Heart left ventricle (tissue), 16 donors: ENCODE results near the gene SERPINB6. TPM values are rescaled to one million over a fixed set of nuclear protein-coding genes. Genes with fewer than 3 reads are reported as not detected.

Experiments
- ATAC-seq, 4 donors: fragments of 200-7000 bp; cut with Tn5 transposase; one replicate each; pipeline ENCODE4 v1.9.1; 2020 to 2022; ENCODE audit warnings: moderate library complexity in 4 of 4, mild to moderate bottlenecking in 3 of 4, moderate number of reproducible peaks in 1 of 4
- DNase-seq, 5 donors: peaks; one replicate each; pipeline ENCODE4 v3.0.0-alpha.2; 2020
- H3K27ac ChIP-seq, 12 donors: fragments of 200-600 bp; sonication (generic) in 4 of 12; one replicate each; pipeline versions ENCODE4 v1.5.0 to v1.8.0; 2016 to 2022; ENCODE audit warnings: mild to moderate bottlenecking in 2 of 12
- H3K27me3 ChIP-seq, 9 donors: fragments of 200-600 bp; sonication (generic) in 2 of 9; one replicate each; pipeline versions ENCODE4 v1.5.1 to v1.8.0; 2016 to 2022; ENCODE audit warnings: mild to moderate bottlenecking in 3 of 9
- H3K36me3 ChIP-seq, 9 donors: fragments of 200-600 bp; sonication (generic) in 2 of 9; one replicate each; pipeline versions ENCODE4 v1.5.0 to v1.8.0; 2018 to 2022; ENCODE audit warnings: mild to moderate bottlenecking in 2 of 9
- H3K4me1 ChIP-seq, 12 donors: fragments of 200-600 bp; sonication (generic) in 4 of 12; one replicate each; pipeline versions ENCODE4 v1.5.0 to v1.8.0; 2016 to 2022; ENCODE audit warnings: mild to moderate bottlenecking in 3 of 12
- H3K4me3 ChIP-seq, 12 donors: fragments of 200-600 bp; sonication (generic) in 4 of 12; one replicate each; pipeline versions ENCODE4 v1.5.0 to v1.8.0; 2017 to 2022; ENCODE audit warnings: mild to moderate bottlenecking in 9 of 12, moderate library complexity in 4 of 12
- H3K9me3 ChIP-seq, 12 donors: fragments of 200-600 bp; sonication (generic) in 4 of 12; one replicate each; pipeline versions ENCODE4 v1.5.0 to v1.8.0; 2016 to 2022; ENCODE audit warnings: mild to moderate bottlenecking in 1 of 12
- POLR2A ChIP-seq, 2 donors: fragments of 450-650 bp; IDR thresholded peaks; one replicate each; pipeline ENCODE4 v1.6.1; 2017; ENCODE audit warnings: antibody characterized with exemption in 2 of 2, mild to moderate bottlenecking in 2 of 2, moderate library complexity in 2 of 2
- WGBS, 4 donors: extraction: QIAGEN DNeasy Blood & Tissue Kit in 2 of 4; methylation state at CpG; one replicate each; pipeline versions ENCODE4 v1.1.5 to v1.1.7; 2013 to 2018; 5-methylcytosine and 5-hydroxymethylcytosine counted together
- intact Hi-C, 10 donors: fragments of 100-400 bp; cut with DNase I; formaldehyde crosslinking; loops; one replicate each; pipeline versions ENCODE4 v1.11.1 to v1.14.2; 2022
- polyA plus RNA-seq, 2 donors: library from polyadenylated mRNA; stranded (reverse); fragments of 200-250 nt; gene quantifications; one replicate each; pipeline ENCODE4 v1.2.3, GENCODE V29; 2013
- total RNA-seq, 9 donors: library from RNA; depleted of rRNA in 2 of 9; stranded (reverse); fragments of >200 nt in 2 of 9; fragmentation: NEBNext Ultra II Directional in 3 of 9; extraction: Animal tissue kit (Norgen Biotek cat#: 25700) in 3 of 9; gene quantifications; one replicate each; pipeline versions ENCODE4 v1.1.0 to v1.2.4, GENCODE V29; 2016 to 2023
- TF ChIP-seq, protein P1 (sequence below), 12 donors: fragments of 200-600 bp; sonication (generic) in 4 of 12; IDR thresholded peaks; one replicate each; pipeline versions ENCODE4 v1.5.0 to v1.8.0; 2018 to 2022; ENCODE audit warnings: antibody characterized with exemption in 12 of 12, mild to moderate bottlenecking in 5 of 12
- donor health status: ischemic (EF 13 %, LVEDD 7.1; RV severe dilation, severe dysfunction).
- donor health status: healthy with polysubstance abuse.
- donor health status: DM: no; HTN: yes; CAD: no.
- donor health status: DM: no; HTN: no; CAD: no.
- donor health status: ischemic (EF 25% LVEDD 6.9; RV normal size, moderate dysfunction).
- donor health status: ischemic (EF 25% LVEDD 5.7; RV mildly dilated, moderate dysfunction).
- donor health status: healthy.
- donor health status: DM: yes; HTN: yes; CAD: no.
- donor health status: ischemic (EF 35%, LVEDD 5.7; RV mildly dilated, moderate dysfunction).
- donor health status: nonischemic (EF 11% LVEDD 7.7; RV severe dilation, severe dysfunction).
- donor health status: DM: yes; HTN: yes; CAD: no.
- donor health status: PGD.
- donor health status: ischemic (EF 29% LVEDD 5.4; RV normal size, mild dysfunction).
- donor health status: nonischemic (EF 23%, LVEDD 6.1; RV moderate dilation, normal function).

The SERPINB6 gene
- total and polyA plus RNA-seq, 11 donors, result 146 to 246 (median 186) TPM

DNA sequence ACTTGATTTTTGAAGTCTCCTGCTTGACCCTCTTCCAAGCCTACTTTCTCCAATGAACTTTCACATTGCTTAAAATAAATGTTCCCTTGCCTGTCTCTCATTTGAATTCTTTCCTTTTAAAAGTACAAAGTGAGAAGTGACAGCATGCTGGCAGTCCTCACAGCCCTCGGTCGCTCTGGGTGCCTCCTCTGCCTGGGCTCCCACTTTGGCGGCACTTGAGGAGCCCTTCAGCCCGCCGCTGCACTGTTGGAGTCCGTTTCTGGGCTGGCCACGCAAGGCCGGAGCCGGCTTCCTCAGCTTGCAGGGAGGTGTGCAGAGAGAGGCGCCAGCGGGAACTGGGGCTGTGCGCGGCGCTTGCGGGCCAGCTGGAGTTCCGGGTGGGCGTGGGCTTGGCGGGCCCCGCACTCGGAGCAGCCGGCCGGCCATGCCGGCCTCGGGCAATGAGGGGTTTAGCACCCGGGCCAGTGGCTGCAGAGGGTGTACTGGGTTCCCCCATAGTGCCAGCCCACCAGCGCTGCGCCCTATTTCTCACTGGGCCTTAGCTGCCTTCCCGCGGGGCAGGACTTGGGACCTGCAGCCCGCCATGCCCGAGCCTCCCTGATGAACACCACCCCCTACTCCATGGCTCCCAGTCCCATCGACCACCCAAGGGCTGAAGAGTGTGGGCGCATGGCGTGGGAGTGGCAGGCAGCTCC is 31.9 kb downstream of the SERPINB6 start:
- Histone ChIP-seq H3K4me3 (no peak overlapping the region), H3K27ac (peak overlapping the region in 11 of 12 donors; percentile 55 to 80 (median 68)), H3K9me3 (no peaks in the 10 kb centered on the region), H3K36me3 (no peaks in the 10 kb centered on the region), H3K27me3 (no peaks in the 10 kb centered on the region), H3K4me1 (peaks cover 0 to 34% (median 17%) of the 10 kb centered on the region in 12 donors)
- intact Hi-C loops, result loop anchor here in 6 of 10 donors (5.0 to 10.0 kb wide), 2 partner anchors 45 to 48 kb away; no protein-coding TSS in a partner anchor
- ATAC-seq (peak; percentile 47 to 68 (median 61)), DNase-seq (peak in 3 of 5 donors; percentile 76 to 77 (median 76))
- TF ChIP-seq, protein P1, sequence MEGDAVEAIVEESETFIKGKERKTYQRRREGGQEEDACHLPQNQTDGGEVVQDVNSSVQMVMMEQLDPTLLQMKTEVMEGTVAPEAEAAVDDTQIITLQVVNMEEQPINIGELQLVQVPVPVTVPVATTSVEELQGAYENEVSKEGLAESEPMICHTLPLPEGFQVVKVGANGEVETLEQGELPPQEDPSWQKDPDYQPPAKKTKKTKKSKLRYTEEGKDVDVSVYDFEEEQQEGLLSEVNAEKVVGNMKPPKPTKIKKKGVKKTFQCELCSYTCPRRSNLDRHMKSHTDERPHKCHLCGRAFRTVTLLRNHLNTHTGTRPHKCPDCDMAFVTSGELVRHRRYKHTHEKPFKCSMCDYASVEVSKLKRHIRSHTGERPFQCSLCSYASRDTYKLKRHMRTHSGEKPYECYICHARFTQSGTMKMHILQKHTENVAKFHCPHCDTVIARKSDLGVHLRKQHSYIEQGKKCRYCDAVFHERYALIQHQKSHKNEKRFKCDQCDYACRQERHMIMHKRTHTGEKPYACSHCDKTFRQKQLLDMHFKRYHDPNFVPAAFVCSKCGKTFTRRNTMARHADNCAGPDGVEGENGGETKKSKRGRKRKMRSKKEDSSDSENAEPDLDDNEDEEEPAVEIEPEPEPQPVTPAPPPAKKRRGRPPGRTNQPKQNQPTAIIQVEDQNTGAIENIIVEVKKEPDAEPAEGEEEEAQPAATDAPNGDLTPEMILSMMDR (IDR thresholded peaks at IDR 0.05), result no peak
- no peak for TF ChIP-seq POLR2A (IDR thresholded peaks at IDR 0.05)
- 71 to 86% (median 83%) methylated on average over 24 to 34 of the region's 34 CpGs for WGBS, 4 donors

DNA sequence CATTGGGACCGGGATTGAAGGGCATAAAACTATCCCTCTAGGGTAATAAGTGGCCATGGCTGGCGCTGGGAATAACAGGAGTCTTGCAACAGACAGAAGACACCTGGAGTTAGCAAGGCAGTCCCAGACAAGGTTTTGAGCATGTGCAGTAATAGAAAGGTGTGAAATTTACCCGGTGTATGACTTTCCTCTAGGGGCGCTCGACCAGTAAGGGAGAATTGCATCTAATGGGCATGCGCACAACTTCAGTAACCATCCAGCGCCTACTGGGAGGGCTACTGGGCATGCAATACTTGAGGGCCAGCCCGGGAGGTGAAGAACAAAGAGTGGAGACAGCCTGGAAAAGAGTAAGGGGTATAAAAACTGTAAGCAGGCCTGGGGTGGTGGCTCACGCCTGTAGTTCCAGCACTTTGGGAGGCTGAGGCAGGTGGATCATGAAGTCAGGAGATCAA is 32.7 kb downstream of the SERPINB6 start:
- 81 to 84% (median 83%) methylated on average over 9 of the region's 9 CpGs for WGBS, 4 donors
- Histone ChIP-seq H3K36me3 (no peaks in the 10 kb centered on the region), H3K9me3 (no peaks in the 10 kb centered on the region), H3K27ac (peak overlapping the region in 11 of 12 donors; percentile 35 to 80 (median 68)), H3K4me1 (peaks cover 0 to 30% (median 13%) of the 10 kb centered on the region in 12 donors), H3K4me3 (no peak overlapping the region), H3K27me3 (no peaks in the 10 kb centered on the region)
- no peak for DNase-seq
- ATAC-seq, result peak in 1 of 4 donors; percentile 2
- TF ChIP-seq POLR2A (IDR thresholded peaks at IDR 0.05), result no peak
- TF ChIP-seq, protein P1 (IDR thresholded peaks at IDR 0.05), result peak in 1 of 12 donors; percentile 7
- intact Hi-C loops, result loop anchor here in 6 of 10 donors (5.0 to 10.0 kb wide), 2 partner anchors 46 to 49 kb away; no protein-coding TSS in a partner anchor

DNA sequence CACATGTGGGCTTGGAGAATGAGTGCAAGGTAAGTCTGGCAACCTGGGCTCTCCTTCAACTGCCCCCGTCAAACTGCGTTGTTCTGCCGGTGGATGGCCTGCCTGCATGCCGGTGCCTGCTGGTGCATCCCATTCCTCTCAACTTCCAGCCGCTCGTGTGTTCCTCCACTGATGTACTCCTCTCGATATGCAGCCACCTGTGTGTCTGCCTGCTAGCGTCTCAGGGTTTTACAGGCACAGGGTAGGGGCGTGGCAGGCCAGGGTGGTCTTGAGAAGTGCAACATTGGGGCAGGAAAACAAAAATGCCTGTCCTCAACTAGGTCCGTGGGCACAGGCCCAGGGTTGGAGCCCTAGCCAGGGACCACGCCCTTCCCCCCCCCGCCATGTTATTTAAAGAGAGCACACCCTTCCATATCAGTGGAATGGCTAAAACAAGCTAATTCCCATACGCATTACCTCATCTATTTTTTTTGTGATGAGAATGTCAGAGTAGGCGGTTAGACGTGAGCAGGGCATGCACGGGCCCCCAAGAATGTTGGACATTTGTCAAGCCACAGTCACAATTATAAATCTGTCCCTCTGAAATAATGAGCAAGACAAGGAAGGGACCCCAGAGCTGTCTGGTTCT is 33.2 kb downstream of the SERPINB6 start:
- TF ChIP-seq POLR2A (IDR thresholded peaks at IDR 0.05), result no peak
- TF ChIP-seq, protein P1 (IDR thresholded peaks at IDR 0.05), result no peak
- Histone ChIP-seq H3K4me1 (peaks cover 0 to 25% (median 9%) of the 10 kb centered on the region in 12 donors), H3K4me3 (no peak overlapping the region), H3K36me3 (no peaks in the 10 kb centered on the region), H3K27ac (peak overlapping the region in 10 of 12 donors; percentile 35 to 80 (median 72)), H3K27me3 (no peaks in the 10 kb centered on the region), H3K9me3 (no peaks in the 10 kb centered on the region)
- intact Hi-C loops, result loop anchor here in 6 of 10 donors (5.0 to 10.0 kb wide), 2 partner anchors 47 to 49 kb away; no protein-coding TSS in a partner anchor
- peak in 1 of 5 donors; percentile 40 for DNase-seq
- WGBS, 4 donors, result 57 to 68% (median 61%) methylated on average over 16 of the region's 16 CpGs
- ATAC-seq, result peak; percentile 15 to 71 (median 54)

DNA sequence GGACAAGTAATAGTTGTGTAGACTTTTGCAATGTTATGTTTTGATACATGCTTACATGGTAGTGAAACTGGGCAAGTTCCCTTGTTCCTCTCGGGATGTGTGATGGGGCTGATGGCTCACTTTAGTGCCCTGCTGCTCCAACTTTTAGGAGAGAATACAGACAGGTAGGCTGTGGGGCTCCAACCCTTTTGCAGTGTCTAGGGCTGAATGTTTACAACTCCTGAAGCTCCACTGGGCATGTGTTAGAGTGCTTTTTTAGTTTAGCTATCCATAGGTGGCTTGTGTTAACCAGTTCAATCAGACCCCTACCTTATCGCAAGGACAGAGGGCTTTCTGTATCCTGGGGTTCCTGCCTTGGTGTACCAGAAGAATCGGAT is 33.8 kb downstream of the SERPINB6 start:
- H3K9me3 ChIP-seq, result no peaks in the 10 kb centered on the region
- DNase-seq (no peak), ATAC-seq (no peak)
- no peaks in the 10 kb centered on the region for H3K36me3 ChIP-seq
- TF ChIP-seq POLR2A (IDR thresholded peaks at IDR 0.05), result no peak
- TF ChIP-seq, protein P1 (IDR thresholded peaks at IDR 0.05), result no peak
- H3K27me3 ChIP-seq, result no peaks in the 10 kb centered on the region
- intact Hi-C loops, result loop anchor here in 6 of 10 donors (5.0 to 10.0 kb wide), 2 partner anchors 47 to 50 kb away; no protein-coding TSS in a partner anchor
- peaks cover 0 to 20% (median 4%) of the 10 kb centered on the region in 12 donors for H3K4me1 ChIP-seq
- 92 to 97% (median 94%) methylated on average over 3 of the region's 3 CpGs for WGBS, 4 donors
- no peak overlapping the region for H3K4me3 ChIP-seq
- H3K27ac ChIP-seq, result peak overlapping the region in 6 of 12 donors; percentile 30 to 80 (median 57)
